COLO829 (cell line): ENCODE measurements around the gene KCNK16.

Source experiments
- DNase-seq: peaks from one replicate; pipeline ENCODE4 v3.0.0; 2012; ENCODE audit warnings: low spot score

The KCNK16 gene

GRCh38 chr6:39322306-39322850, at the start of gene KCNK16:
KCNK16 (minus strand) TSS chr6:39322702; CDS start chr6:39322540, 162 bp downstream.
- no peak for DNase-seq

- no peak for DNase-seq
Observed at GRCh38 chr6:39370390-39370789, 47.9 kb upstream of the KCNK16 start.

GRCh38 chr6:39369987-39370386, 47.5 kb upstream of the KCNK16 start:
- DNase-seq, result no peak

- no peak for DNase-seq
Observed at GRCh38 chr6:39367700-39368099, 45.2 kb upstream of the KCNK16 start.

- DNase-seq, result no peak
Observed at GRCh38 chr6:39366931-39367618, 44.6 kb upstream of the KCNK16 start.

GRCh38 chr6:39365281-39366074, 43.0 kb upstream of the KCNK16 start:
- DNase-seq, result no peak

- no peak for DNase-seq
Observed at GRCh38 chr6:39363280-39363679, 40.8 kb upstream of the KCNK16 start.

- DNase-seq, result peak; percentile 66
Observed at GRCh38 chr6:39362487-39362865, 40.0 kb upstream of the KCNK16 start.

- peak; percentile 90 for DNase-seq
Observed at GRCh38 chr6:39361657-39362486, 39.4 kb upstream of the KCNK16 start.

- no peak for DNase-seq
Observed at GRCh38 chr6:39360378-39360777, 37.9 kb upstream of the KCNK16 start.

GRCh38 chr6:39357998-39358686, 35.6 kb upstream of the KCNK16 start:
- DNase-seq, result no peak

GRCh38 chr6:39353698-39354315, 31.3 kb upstream of the KCNK16 start:
- no peak for DNase-seq

- DNase-seq, result no peak
Observed at GRCh38 chr6:39350723-39351505, 28.4 kb upstream of the KCNK16 start.

- no peak for DNase-seq
Observed at GRCh38 chr6:39348740-39349139, 26.2 kb upstream of the KCNK16 start.

- DNase-seq, result peak; percentile 97
Observed at GRCh38 chr6:39347906-39348585, 25.5 kb upstream of the KCNK16 start.

GRCh38 chr6:39347206-39347605, 24.7 kb upstream of the KCNK16 start:
- no peak for DNase-seq

GRCh38 chr6:39344821-39345280, 22.3 kb upstream of the KCNK16 start:
- DNase-seq, result peak; percentile 35

- DNase-seq, result no peak
Observed at GRCh38 chr6:39343396-39343870, 20.9 kb upstream of the KCNK16 start.

- no peak for DNase-seq
Observed at GRCh38 chr6:39342692-39343395, 20.3 kb upstream of the KCNK16 start.
